ENCODE data around the gene OBSCN.

- TF ChIP-seq CEBPB (IDR thresholded peaks at IDR 0.05; ENCODE audit: borderline replicate concordance, low read depth, low read length), result no peak
- TF ChIP-seq KAT7 (CRISPR knock-in tag; IDR thresholded peaks at IDR 0.05; ENCODE audit: borderline replicate concordance), result no peak
- TF ChIP-seq ZFP1 (CRISPR knock-in tag; IDR thresholded peaks at IDR 0.05), result no peak
- TF ChIP-seq CSRNP2 (CRISPR knock-in tag; conservative IDR thresholded peaks at IDR 0.05; ENCODE audit: low read depth), result no peak
- no peak for TF ChIP-seq MAZ (IDR thresholded peaks at IDR 0.05; ENCODE audit: borderline replicate concordance, low read depth, low read length)
- TF ChIP-seq MAZ (CRISPR knock-in tag; IDR thresholded peaks at IDR 0.05; ENCODE audit: low read depth), result no peak
- no peak for TF ChIP-seq FOXM1 (CRISPR knock-in tag; IDR thresholded peaks at IDR 0.05)
- TF ChIP-seq NFYB (CRISPR knock-in tag; IDR thresholded peaks at IDR 0.05), result no peak
- no peak for TF ChIP-seq JUND (CRISPR knock-in tag; IDR thresholded peaks at IDR 0.05)
- no peak for TF ChIP-seq MED1 (CRISPR knock-in tag; IDR thresholded peaks at IDR 0.05)
- TF ChIP-seq ZNF547 (CRISPR knock-in tag; IDR thresholded peaks at IDR 0.05), result no peak
Observed at GRCh38 chr1:228263636-228264035, 55.8 kb downstream of the OBSCN start.
